ENCODE results near the gene BIRC3. TPM values are rescaled to one million over a fixed set of nuclear protein-coding genes. Genes with fewer than 3 reads are reported as not detected.
"Not testable (repeated sequence)": the region's sequence is repeated elsewhere in the genome, so short reads cannot be mapped to it uniquely, and the experiment has no call there.

The BIRC3 gene
- total RNA-seq, 1 experiment from 2014 or later = 69.4 TPM

DNA sequence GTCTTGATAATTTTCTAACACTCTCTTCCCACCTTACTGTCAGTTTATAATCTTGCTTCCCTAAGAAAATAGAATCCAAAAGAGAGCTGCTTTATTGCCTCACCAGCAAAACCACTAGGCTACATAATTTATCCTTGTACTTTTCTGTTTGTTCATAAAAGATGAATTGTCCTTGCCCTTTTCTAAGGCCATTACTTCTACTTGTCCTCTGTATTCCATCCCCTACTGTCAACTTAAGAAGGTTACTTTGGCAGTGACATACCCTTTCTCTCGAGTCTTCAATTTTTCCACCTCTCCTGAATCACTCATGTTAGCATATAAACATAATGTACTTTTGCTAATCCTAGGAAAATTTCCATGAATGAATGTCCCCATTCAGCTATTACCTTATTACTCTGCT, 47.7 kb downstream of the BIRC3 start:
- Mint-ChIP-seq H3K27ac (ENCODE audit: unreplicated experiment) (peak overlapping the region; percentile 34), H3K9me3 (ENCODE audit: low read depth, unreplicated experiment) (no peaks in the 10 kb centered on the region), H3K27me3 (ENCODE audit: unreplicated experiment) (no peaks in the 10 kb centered on the region), H3K36me3 (ENCODE audit: insufficient read depth, unreplicated experiment) (peaks cover 41% of the 10 kb centered on the region), H3K4me1 (ENCODE audit: low read depth, unreplicated experiment) (peaks cover 12% of the 10 kb centered on the region), H3K4me3 (ENCODE audit: low read depth, unreplicated experiment) (no peak overlapping the region)
- no peak for DNase-seq
- CTCF ChIA-PET = no interaction called here
- no TSS peak for BruUV-seq (replicated peaks)
- TF ChIP-seq, protein P1, sequence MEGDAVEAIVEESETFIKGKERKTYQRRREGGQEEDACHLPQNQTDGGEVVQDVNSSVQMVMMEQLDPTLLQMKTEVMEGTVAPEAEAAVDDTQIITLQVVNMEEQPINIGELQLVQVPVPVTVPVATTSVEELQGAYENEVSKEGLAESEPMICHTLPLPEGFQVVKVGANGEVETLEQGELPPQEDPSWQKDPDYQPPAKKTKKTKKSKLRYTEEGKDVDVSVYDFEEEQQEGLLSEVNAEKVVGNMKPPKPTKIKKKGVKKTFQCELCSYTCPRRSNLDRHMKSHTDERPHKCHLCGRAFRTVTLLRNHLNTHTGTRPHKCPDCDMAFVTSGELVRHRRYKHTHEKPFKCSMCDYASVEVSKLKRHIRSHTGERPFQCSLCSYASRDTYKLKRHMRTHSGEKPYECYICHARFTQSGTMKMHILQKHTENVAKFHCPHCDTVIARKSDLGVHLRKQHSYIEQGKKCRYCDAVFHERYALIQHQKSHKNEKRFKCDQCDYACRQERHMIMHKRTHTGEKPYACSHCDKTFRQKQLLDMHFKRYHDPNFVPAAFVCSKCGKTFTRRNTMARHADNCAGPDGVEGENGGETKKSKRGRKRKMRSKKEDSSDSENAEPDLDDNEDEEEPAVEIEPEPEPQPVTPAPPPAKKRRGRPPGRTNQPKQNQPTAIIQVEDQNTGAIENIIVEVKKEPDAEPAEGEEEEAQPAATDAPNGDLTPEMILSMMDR (IDR thresholded peaks at IDR 0.05; ENCODE audit: unreplicated experiment) = no peak
- intact Hi-C loops (cut with micrococcal nuclease; ENCODE audit: unreplicated experiment) = no loop called here

DNA sequence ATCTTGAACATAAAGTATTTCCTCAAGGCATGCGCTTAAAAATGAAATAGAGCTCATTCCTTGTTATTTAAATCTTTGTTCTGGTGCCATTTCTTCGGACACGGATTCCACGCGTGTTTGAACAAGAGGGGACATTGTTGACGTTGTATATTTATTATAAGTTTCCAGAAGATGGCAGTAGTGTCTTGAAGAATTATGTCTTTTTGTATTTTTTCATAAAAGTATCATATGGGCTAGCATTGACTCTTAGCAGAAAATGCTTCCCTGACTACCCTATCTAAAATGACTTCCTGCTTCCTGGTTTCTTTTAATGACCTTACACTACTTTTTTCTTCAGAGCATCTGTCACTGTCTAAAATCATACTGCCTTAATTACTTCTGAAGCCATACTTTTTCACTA, 50.1 kb downstream of the BIRC3 start:
- Mint-ChIP-seq H3K9me3 (ENCODE audit: low read depth, unreplicated experiment) (no peaks in the 10 kb centered on the region), H3K27me3 (ENCODE audit: unreplicated experiment) (no peaks in the 10 kb centered on the region)
- intact Hi-C loops (cut with micrococcal nuclease; ENCODE audit: unreplicated experiment) = no loop called here

DNA sequence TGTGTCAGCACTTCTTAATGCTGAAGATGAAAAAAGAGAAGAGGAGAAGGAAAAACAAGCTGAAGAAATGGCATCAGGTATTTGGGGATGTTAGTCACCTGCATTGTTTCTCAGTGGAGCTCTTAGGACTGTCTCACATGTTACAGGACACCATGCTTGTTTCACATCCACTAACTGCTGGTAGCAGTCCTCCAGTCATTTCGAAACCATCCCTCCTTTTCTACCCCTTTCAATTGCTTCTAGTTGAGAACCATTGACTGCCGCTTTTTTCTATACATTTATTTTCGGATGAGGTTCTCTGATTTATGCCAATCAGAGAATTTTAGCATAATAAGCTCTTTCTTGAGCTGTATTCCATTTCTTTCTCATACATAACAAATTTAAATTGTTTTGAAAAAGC, 51.2 kb downstream of the BIRC3 start:
- no peak for DNase-seq
- TF ChIP-seq, protein P1 (IDR thresholded peaks at IDR 0.05; ENCODE audit: unreplicated experiment) = no peak
- no peak overlapping the region for H3K4me3 Mint-ChIP-seq (ENCODE audit: low read depth, unreplicated experiment)
- no peaks in the 10 kb centered on the region for H3K27me3 Mint-ChIP-seq (ENCODE audit: unreplicated experiment)
- no TSS peak for BruUV-seq (replicated peaks)
- intact Hi-C loops (cut with micrococcal nuclease; ENCODE audit: unreplicated experiment) = no loop called here
- peaks cover 16% of the 10 kb centered on the region for H3K36me3 Mint-ChIP-seq (ENCODE audit: insufficient read depth, unreplicated experiment)
- CTCF ChIA-PET = interaction anchor here (0.7 kb wide), 1 partner anchor 666 kb away, joined by 3 read pairs; no protein-coding TSS in a partner anchor
- H3K4me1 Mint-ChIP-seq (ENCODE audit: low read depth, unreplicated experiment) = peaks cover 12% of the 10 kb centered on the region
- H3K27ac Mint-ChIP-seq (ENCODE audit: unreplicated experiment) = no peak overlapping the region
- no peaks in the 10 kb centered on the region for H3K9me3 Mint-ChIP-seq (ENCODE audit: low read depth, unreplicated experiment)

More for the DNA sequence above, 50.1 kb downstream of the BIRC3 start:
- CTCF ChIA-PET = interaction anchor here (0.8 to 1.0 kb wide), 2 partner anchors 245 to 246 kb away, joined by 3 read pairs; no protein-coding TSS in a partner anchor
- no TSS peak for BruUV-seq (replicated peaks)
- peaks cover 21% of the 10 kb centered on the region for H3K36me3 Mint-ChIP-seq (ENCODE audit: insufficient read depth, unreplicated experiment)
- no peak overlapping the region for H3K4me3 Mint-ChIP-seq (ENCODE audit: low read depth, unreplicated experiment)
- TF ChIP-seq, protein P1 (IDR thresholded peaks at IDR 0.05; ENCODE audit: unreplicated experiment) = peak; percentile 33
- no peak overlapping the region for H3K27ac Mint-ChIP-seq (ENCODE audit: unreplicated experiment)
- peaks cover 12% of the 10 kb centered on the region for H3K4me1 Mint-ChIP-seq (ENCODE audit: low read depth, unreplicated experiment)
- no peak for DNase-seq

DNA sequence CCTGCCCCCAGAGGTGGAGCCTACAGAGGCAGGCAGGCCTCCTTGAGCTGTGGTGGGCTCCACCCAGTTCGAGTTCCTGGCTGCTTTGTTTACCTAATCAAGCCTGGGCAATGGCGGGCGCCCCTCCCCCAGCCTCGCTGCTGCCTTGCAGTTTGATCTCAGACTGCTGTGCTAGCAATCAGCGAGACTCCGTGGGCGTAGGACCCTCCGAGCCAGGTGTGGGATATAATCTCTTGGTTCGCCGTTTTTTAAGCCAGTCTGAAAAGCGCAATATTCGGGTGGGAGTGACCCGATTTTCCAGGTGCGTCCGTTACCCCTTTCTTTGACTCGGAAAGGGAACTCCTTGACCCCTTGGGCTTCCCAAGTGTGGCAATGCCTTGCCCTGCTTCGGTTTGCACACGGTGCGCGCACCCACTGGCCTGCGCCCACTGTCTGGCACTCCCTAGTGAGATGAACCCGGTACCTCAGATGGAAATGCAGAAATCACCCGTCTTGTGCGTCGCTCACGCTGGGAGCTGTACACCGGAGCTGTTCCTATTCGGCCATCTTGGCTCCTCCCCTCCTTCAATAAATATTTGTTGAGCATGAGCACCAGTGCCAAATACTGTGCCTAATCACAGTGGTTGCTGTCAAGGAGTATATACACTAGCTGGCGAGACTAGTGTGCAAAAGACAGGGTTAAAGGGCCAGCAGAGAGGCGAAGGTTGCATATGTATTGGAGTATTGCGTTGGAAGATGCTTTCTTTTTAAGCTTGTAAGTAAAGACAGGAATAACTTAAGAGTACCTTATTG, 57.5 kb downstream of the BIRC3 start:
- BruUV-seq (replicated peaks); CTCF ChIA-PET; intact Hi-C loops (cut with micrococcal nuclease; ENCODE audit: unreplicated experiment); H3K27me3 Mint-ChIP-seq (ENCODE audit: unreplicated experiment); H3K4me1 Mint-ChIP-seq (ENCODE audit: low read depth, unreplicated experiment); DNase-seq; H3K9me3 Mint-ChIP-seq (ENCODE audit: low read depth, unreplicated experiment); H3K27ac Mint-ChIP-seq (ENCODE audit: unreplicated experiment); H3K4me3 Mint-ChIP-seq (ENCODE audit: low read depth, unreplicated experiment): not testable (repeated sequence)
- H3K36me3 Mint-ChIP-seq (ENCODE audit: insufficient read depth, unreplicated experiment) = peaks cover 20% of the 10 kb centered on the region

Measured in Calu3 (cell line).